Middle frontal gyrus (tissue), 1 donor: ENCODE measurements around the gene LIFR.
"Not testable (repeated sequence)": the region's sequence is repeated elsewhere in the genome, so short reads cannot be mapped to it uniquely, and the experiment has no call there.

Source experiments
- DNase-seq: peaks from one replicate; pipeline ENCODE4 v3.0.0-alpha.2; 2015; ENCODE audit warnings: low spot score; ENCODE audit errors: extremely low spot score

Gene LIFR

DNA sequence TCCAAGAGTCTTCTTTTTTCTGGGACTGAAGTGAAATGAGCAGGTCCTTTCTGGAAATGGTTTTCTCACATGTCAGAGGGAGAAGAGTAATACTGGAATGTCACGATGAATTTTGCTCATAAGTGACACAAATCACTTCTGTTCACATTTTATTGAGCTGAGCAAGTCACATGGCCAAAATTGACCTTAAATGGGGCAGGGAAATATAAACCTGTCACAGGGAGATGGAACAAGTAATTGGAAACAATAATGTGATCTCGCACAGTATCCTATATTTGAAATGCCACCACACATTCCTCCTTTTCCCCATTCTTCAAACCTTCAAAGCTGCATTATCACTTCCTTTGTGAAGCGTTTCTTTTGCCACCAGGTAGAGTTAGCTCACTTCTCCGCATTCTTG is 25.2 kb upstream of the LIFR start:
- DNase-seq = no peak

DNA sequence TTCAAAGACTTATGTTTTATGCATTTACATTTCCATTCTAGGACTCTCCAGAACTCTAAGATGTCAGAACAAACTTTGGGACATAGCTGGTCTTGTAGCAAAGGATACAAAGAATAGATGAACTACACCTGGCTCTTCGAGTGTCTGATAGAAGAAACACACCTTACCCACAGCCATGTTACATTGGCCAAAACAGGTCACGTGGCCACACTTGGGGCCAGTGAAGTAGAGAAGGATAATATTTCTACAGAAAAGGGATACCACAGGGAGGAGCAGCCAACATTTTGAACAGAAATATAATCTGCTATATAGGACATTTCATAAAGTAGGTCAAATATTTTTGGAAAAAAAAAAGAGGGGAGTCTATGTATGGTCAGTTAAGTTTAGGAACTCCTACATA is 22.7 kb upstream of the LIFR start:
- no peak for DNase-seq

DNA sequence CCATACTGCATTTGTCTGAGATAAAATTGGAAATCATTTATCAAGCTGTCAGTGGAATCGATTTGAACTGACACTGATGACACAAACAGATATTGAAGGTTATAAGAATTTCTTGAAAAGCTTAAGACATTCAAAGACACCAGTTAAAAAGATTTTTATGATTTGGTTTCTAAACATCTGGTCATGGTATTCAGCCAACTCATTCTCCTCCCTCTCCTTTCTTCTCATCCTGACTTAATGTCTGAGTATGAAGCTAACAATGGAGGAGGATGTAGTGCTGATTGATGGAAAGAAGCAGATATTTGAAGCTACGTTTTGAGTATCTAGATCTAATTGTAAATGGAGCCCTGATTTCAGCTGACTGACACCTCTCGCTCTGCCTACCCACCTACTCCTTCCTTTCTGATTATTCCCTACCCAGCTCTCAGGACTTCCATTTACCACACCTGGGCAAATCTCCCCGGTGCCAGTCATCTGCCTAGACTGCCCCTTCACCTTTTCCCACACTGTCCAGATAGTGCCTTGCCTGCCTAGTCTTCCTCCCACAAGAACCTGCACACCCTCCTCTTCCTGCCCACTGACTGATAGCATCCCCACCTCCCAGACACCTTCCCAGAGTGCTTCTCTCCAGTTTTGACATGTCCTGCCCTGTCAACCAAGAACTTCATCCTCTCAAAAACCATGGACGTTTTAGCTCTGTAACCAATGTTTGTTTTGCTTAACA is 20.7 kb upstream of the LIFR start:
- no peak for DNase-seq

- DNase-seq = no peak
Observed at GRCh38 chr5:38576442-38576841, 20.0 kb upstream of the LIFR start.

GRCh38 chr5:38575476-38575875 is 19.0 kb upstream of the LIFR start:
- DNase-seq = no peak

DNA sequence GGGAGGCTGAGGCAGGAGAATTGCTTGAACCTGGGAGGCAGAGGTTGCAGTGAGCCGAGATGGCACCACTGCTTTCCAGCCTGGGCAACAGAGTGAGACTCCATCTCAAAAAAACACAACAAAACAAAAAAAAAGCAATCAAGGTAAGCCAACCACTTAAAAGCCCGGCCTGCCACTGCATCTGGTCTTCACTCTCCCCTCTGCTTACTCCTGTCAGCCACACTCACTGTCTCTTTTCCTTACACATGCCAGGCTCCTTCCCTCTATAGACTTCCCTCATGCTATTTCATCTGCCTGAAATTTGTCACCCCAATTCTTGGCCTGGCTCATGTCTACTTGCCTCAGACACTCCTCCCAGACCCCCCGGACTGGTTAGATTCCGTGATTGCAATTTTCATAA is 17.6 kb upstream of the LIFR start:
- no peak for DNase-seq

DNA sequence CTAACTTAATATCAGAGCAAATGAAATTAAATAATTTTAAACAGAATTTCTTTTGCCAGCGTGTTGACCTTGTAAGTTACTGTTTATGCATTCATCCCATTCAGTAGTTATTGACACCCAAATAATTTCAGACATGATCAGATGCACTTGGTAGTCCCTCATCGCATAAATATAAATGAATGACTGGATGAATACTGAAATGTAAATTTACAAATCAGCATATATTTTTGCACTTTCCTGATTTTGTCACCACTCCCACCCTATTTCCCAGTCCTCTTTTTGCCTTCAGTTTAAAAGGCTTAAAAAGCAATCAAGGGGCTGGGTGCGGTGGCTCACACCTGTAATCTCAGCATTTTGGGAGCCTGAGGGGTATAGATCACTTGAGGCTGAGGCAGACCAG is 17.1 kb upstream of the LIFR start:
- no peak for DNase-seq

DNA sequence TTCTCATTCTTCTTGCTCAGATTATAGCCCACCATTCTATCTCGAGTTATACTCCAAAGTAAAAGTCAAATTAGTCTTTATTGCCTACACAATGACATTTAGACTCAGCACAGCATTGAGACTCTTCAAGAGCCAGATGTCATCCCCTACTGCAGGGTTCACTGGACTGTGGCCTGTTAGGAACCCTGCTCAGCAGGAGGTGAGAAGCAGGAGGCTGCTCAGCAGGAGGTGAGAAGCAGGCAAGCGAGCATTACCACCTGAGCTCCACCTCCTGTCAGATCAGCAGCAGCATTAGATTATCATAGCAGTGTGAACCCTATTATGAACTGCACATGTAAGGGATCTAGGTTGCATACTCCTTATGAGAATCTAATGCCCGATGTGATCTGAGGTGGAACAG is 12.7 kb upstream of the LIFR start:
- no peak for DNase-seq

DNA sequence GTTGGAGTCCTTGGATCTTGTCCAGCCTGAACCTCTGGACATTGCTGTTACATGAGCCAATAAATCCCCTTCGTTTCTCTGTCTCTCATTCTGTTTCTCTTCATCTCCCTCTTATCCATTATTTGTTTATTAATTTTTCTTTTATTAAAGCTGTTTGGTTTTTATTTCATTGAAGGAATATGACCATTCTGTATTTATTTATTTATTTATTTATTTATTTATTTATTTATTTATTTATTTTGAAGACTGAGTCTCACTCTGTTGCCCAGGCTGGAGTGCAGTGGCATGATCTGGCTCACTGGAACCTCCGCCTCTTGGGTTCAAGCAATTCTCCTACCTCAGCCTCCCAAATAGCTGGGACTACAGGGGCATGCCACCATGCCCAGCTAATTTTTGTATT is 10.9 kb upstream of the LIFR start:
- DNase-seq = not testable (repeated sequence)

DNA sequence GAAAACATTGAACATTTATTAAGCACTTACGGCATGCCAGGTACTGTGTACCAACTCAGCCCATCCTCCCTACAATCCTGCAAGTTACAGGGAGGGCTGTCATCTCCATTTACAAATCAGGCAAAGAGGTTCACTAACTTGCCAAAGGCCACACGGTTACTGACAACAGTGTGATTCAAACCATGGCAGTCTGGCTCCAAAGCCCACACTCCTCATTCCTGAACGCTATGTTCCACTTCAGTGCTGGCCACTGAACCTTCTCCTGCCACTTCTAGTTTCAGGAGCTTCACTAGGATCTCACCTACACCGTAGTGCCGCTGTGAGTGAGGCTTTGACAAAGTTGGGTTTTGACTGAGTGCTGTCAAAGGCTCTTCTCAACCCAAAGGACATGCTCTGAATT is 7.2 kb upstream of the LIFR start:
- DNase-seq = no peak

- no peak for DNase-seq
Observed at GRCh38 chr5:38562444-38563210, 6.2 kb upstream of the LIFR start.

GRCh38 chr5:38559428-38559827 is 3.0 kb upstream of the LIFR start:
- no peak for DNase-seq

DNA sequence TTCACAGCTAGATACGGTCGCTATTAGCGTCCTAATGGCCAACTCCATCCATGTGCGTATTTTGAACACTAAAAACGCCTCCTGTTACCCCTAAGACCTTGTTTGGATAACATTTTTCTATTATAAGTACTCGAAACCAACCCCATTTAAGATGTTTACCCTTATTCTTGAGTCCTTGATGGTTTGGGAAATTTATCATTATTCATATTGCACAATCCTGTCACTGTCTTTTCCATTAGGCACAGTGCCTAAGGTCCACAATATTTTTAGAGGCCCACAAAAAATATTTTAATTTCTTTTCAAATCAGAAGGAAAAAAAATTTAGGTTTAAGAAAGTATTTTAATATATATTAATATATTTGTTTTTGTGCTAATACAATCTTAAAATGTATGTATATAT is 1.3 kb upstream of the LIFR start:
- no peak for DNase-seq

- DNase-seq = no peak
Observed at GRCh38 chr5:38557308-38557710, 863 bp upstream of the LIFR start.

DNA sequence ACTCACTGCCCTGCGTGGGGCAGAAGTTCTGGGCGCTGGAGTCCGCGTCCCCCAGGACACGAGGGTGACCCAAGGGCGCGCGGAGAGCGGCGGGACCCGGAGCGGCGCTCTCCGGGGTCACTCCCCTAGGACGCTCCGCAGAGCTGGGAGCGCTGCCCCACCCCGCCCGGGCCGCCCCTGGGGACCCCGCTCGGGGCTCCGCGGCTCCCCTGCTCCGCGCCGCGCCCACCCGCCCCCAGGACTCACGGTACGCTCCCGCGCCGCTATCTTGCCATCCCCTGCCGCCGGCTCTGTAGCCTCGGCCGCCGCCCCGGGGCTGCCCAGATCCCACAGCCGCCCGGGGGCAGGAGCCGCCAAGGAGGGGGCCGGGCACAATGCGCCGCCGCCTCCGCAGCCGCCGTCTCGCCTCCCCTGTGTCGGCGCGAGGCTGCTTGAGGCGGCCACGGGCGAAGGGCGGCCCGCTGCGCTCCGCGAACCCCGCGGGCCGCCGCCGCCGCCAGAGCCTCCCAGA is 303 bp downstream of the LIFR start:
- no peak for DNase-seq

GRCh38 chr5:38555354-38556087 is 925 bp downstream of the LIFR start:
- no peak for DNase-seq

- no peak for DNase-seq
Observed at GRCh38 chr5:38554861-38555260, 1.6 kb downstream of the LIFR start.

GRCh38 chr5:38554403-38554802 is 2.0 kb downstream of the LIFR start:
- no peak for DNase-seq

DNA sequence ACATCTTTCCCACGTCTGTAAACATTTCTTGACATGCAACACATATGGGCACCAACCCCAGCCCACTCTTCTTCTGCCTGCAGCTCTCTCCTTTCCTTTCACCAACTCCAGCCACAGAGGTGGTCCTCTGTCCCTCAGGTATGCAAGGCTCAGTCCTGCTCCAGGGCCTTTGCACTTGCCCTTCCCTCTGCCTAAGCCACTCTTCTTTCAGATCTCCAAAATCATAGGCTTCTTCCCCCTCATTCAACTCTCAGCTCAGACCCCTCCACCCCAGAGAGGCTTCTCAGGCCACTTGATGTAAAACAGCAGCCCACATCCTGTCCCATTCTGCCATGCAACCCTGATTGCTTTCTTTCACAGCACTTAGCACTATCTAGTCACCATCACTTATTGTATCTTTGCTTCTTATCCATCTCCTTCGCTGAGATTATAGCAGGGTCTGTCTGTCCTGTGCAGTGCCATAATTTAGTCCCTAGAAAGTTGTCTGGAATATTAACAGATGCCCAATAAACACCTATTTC is 3.4 kb downstream of the LIFR start:
- no peak for DNase-seq

- no peak for DNase-seq
Observed at GRCh38 chr5:38551030-38552017, 5.1 kb downstream of the LIFR start.
